ENCODE measurements around the gene IL23R.

Gene IL23R

DNA sequence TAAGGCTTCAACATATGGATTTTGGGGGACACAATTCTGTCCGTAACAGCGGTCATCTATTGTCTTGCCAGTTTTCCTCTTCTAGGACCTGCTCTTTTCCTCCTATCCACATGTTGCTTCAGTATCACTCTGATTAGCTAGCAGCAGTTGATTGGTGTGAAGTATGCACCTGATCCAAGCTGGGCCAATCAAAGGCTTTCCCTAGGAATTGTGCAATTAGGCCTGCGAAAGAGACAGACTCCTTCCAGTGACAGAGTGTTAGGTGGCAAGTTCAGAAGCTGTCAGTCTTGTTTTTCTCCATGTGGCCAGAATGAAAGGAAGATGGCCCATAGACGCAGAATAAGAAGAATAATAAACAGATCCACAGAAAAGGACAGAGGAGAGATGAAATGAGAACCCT lies 107.3 kb downstream of the IL23R start:
- Histone ChIP-seq H4K20me1 (ENCODE audit: low read depth, low read length) (no peaks in the 10 kb centered on the region), H2AFZ (ENCODE audit: low read depth, low read length, severe bottlenecking) (no peak overlapping the region), H3K9me2 (replicated peaks; ENCODE audit: insufficient read depth, low read length) (no peaks in the 10 kb centered on the region), H3K4me2 (ENCODE audit: low read depth, low read length, poor library complexity, severe bottlenecking) (no peak overlapping the region), H3K9ac (ENCODE audit: low read length) (no peak overlapping the region), H3K27ac (ENCODE audit: low read depth, low read length) (no peak overlapping the region), H3K9me3 (ENCODE audit: insufficient read depth, low read length) (no peaks in the 10 kb centered on the region), H3K36me3 (ENCODE audit: low read length) (no peaks in the 10 kb centered on the region), H3K4me3 (ENCODE audit: insufficient read depth, low read length, poor library complexity, severe bottlenecking) (no peak overlapping the region), H3K27me3 (ENCODE audit: low read length) (no peaks in the 10 kb centered on the region), H3F3A (ENCODE audit: insufficient read depth) (no peaks in the 10 kb centered on the region), H3K79me2 (ENCODE audit: insufficient read depth, low read length) (no peaks in the 10 kb centered on the region)
- TF ChIP-seq EZH2phosphoT487 (conservative IDR thresholded peaks at IDR 0.05; ENCODE audit: low read length): no peak
- TF ChIP-seq, protein P1, sequence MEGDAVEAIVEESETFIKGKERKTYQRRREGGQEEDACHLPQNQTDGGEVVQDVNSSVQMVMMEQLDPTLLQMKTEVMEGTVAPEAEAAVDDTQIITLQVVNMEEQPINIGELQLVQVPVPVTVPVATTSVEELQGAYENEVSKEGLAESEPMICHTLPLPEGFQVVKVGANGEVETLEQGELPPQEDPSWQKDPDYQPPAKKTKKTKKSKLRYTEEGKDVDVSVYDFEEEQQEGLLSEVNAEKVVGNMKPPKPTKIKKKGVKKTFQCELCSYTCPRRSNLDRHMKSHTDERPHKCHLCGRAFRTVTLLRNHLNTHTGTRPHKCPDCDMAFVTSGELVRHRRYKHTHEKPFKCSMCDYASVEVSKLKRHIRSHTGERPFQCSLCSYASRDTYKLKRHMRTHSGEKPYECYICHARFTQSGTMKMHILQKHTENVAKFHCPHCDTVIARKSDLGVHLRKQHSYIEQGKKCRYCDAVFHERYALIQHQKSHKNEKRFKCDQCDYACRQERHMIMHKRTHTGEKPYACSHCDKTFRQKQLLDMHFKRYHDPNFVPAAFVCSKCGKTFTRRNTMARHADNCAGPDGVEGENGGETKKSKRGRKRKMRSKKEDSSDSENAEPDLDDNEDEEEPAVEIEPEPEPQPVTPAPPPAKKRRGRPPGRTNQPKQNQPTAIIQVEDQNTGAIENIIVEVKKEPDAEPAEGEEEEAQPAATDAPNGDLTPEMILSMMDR (IDR thresholded peaks at IDR 0.05; ENCODE audit: insufficient read depth, low read length, poor library complexity, severe bottlenecking): no peak

DNA sequence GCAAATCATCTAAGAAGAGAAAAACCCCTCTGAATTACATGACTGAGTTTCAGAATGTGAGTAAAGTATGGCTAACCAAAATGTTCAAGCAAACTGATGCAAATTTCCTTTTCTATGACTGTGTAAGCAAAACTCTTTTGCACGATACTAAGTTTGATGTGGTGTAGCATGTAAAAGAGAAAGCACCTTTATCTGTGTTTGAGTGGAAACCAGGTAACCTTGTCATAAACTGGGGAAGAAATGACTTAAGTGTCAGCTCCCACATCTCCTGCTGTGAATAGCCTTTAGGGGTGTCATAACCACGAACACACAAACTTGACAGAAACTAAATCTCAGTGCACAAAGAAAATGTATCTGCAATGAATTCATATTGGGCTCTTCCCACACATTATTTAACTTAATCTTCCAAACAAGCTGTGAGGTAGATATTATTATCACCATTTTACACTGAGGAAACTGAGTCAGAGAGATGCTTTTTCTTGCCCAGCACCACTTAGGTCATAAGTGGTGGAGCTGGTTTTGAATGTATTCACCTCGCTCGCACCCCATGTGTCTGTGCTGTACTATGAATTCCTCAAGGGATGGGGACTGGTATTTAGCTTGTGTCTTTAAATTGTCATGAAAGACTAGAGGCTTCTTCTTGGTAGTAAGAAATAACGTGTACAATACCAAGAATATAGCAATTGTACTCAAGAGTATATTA lies 108.5 kb downstream of the IL23R start:
- Histone ChIP-seq H3K36me3 (ENCODE audit: low read length) (no peaks in the 10 kb centered on the region), H3F3A (ENCODE audit: insufficient read depth) (no peaks in the 10 kb centered on the region), H3K27me3 (ENCODE audit: low read length) (no peaks in the 10 kb centered on the region), H2AFZ (ENCODE audit: low read depth, low read length, severe bottlenecking) (no peak overlapping the region), H3K4me3 (ENCODE audit: insufficient read depth, low read length, poor library complexity, severe bottlenecking) (no peak overlapping the region), H4K20me1 (ENCODE audit: low read depth, low read length) (no peaks in the 10 kb centered on the region), H3K4me2 (ENCODE audit: low read depth, low read length, poor library complexity, severe bottlenecking) (no peak overlapping the region), H3K79me2 (ENCODE audit: insufficient read depth, low read length) (no peaks in the 10 kb centered on the region), H3K9ac (ENCODE audit: low read length) (no peak overlapping the region), H3K9me2 (replicated peaks; ENCODE audit: insufficient read depth, low read length) (no peaks in the 10 kb centered on the region), H3K9me3 (ENCODE audit: insufficient read depth, low read length) (no peaks in the 10 kb centered on the region), H3K27ac (ENCODE audit: low read depth, low read length) (no peak overlapping the region)
- TF ChIP-seq, protein P1 (IDR thresholded peaks at IDR 0.05; ENCODE audit: insufficient read depth, low read length, poor library complexity, severe bottlenecking): no peak
- TF ChIP-seq EZH2phosphoT487 (conservative IDR thresholded peaks at IDR 0.05; ENCODE audit: low read length): no peak

DNA sequence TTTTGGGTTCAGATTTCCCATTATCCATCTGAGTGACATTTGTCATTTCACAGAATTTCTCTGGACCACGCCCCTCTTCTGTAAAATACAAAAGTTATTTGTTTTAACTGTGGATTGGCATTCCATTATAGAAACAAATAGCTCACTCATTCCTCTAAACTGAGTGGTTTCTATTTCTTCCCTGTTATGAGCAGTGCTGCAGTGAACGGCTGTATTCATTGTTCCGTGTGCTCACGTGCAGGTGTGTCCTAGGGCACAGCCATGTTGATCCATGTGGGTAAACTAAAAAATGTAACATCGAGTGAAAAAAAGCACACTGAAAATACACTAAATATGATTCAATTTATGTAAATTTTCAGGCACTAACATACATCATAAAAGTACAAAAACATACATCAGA lies 114.4 kb downstream of the IL23R start:
- Histone ChIP-seq H3K36me3 (ENCODE audit: low read length) (no peaks in the 10 kb centered on the region), H3K9me2 (replicated peaks; ENCODE audit: insufficient read depth, low read length) (no peaks in the 10 kb centered on the region), H3K27ac (ENCODE audit: low read depth, low read length) (no peak overlapping the region), H3K4me3 (ENCODE audit: insufficient read depth, low read length, poor library complexity, severe bottlenecking) (no peak overlapping the region), H4K20me1 (ENCODE audit: low read depth, low read length) (no peaks in the 10 kb centered on the region), H3K9me3 (ENCODE audit: insufficient read depth, low read length) (no peaks in the 10 kb centered on the region), H3F3A (ENCODE audit: insufficient read depth) (no peaks in the 10 kb centered on the region), H3K4me2 (ENCODE audit: low read depth, low read length, poor library complexity, severe bottlenecking) (no peak overlapping the region), H2AFZ (ENCODE audit: low read depth, low read length, severe bottlenecking) (no peak overlapping the region), H3K79me2 (ENCODE audit: insufficient read depth, low read length) (no peaks in the 10 kb centered on the region), H3K9ac (ENCODE audit: low read length) (no peak overlapping the region), H3K27me3 (ENCODE audit: low read length) (no peaks in the 10 kb centered on the region)
- TF ChIP-seq EZH2phosphoT487 (conservative IDR thresholded peaks at IDR 0.05; ENCODE audit: low read length): no peak
- TF ChIP-seq, protein P1 (IDR thresholded peaks at IDR 0.05; ENCODE audit: insufficient read depth, low read length, poor library complexity, severe bottlenecking): no peak

All from SU-DHL-6 (cell line).